CD4-positive, alpha-beta T cell treated with Interleukin-6 for 4 hours (primary cell): ENCODE data around the gene NR1I3.

Experiments
- DNase-seq: peaks from one replicate; pipeline ENCODE4 v3.0.0-alpha.2; 2020; ENCODE audit warnings: mixed read lengths

The NR1I3 gene

DNA sequence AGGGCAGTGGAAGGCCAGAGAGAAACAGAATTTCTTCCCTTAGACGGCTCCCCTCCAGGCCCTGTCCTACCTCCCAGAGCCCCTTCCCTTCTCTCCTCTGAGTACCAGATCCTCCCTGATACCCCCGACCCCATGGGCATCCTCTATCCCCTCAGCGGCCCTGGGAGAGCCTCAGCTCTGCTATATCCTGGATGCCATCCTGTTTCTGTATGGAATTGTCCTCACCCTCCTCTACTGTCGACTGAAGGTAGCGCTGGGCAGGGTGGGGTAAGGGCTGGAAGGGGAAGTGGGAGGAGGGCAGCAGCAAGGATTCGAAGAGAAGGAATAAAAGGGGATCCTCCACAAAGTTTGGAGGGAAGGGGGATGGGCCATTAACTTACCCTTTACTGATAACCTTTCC, 20.2 kb downstream of the NR1I3 start:
- no peak for DNase-seq

DNA sequence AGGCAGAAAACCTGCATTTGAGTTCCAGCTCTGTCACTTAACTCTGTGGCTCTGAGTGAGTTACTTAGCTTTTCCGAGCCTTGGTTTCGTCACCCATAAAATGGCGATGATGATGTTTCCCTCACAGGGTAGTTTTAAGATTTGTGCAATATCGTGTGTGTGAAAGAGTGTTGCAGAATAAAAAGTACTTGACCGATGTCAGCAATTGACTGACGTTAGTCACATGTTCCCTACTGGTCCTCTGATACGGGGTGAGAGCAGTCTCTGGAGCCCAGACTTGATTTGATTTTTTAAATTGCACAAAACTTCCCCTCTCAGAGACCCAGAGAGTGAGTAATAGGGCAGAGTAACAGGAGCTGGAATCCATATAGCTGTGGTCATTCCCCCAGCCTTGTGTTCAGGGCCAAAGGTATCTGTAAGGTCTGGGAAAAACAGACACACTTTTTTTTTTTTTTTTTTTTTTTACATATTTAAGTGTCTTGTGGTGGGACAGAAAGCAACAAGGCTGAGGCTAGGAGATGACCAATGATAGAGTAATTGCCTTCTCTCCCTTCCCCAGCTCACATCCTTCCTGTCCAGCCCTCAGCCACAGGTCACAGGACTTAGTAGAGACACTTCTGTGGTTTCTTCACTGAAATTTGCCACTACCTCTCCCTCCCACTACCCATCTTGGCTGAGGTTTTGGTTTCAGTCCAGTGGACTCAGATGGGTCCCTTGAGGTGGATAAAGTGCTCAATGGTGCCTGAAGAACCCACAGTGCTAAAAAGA, 20.9 kb downstream of the NR1I3 start:
- no peak for DNase-seq

DNA sequence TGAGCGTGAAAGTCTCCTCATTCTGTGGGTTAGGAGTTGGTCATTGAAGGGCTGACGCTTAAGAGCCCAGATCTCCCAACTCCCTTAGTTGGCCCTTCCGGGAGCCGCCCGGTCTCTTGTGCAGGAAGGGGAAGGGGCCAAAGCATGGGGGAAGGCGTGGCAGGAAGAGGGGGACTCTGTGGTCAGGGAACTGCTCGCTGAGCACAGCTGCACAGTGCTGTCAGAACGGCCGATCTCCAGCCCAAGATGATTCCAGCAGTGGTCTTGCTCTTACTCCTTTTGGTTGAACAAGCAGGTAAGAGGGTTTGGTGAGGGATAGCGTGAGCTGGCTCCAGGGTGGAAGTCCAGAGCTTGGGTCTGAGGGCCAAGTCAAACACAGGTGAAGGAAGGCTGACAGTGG, 22.9 kb downstream of the NR1I3 start, which contains the start of gene FCER1G:
Gene FCER1G (plus strand): TSS at position 220 of the 400 bp plus-strand sequence. CDS start 27 bp downstream, at position 247.
- DNase-seq: no peak

DNA sequence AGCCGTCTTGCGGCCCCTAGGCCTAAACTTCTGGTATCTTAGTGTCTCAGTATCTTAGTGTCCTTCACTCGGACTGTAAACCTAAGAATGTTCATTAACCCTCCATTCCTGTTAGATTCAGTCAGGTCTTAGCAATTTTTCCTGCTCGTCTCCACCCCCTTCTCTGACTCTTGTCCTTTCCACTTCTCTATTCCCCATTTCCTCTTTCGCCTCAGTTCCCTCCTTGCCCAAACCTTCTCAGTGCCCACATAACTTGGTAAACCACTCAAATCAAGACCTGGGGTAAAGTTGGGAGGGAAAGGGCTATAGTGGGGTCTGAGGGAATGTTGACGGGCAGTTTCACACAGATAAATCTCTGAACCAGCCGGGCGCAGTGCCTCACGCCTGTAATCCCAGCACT, 23.6 kb downstream of the NR1I3 start:
- no peak for DNase-seq

DNA sequence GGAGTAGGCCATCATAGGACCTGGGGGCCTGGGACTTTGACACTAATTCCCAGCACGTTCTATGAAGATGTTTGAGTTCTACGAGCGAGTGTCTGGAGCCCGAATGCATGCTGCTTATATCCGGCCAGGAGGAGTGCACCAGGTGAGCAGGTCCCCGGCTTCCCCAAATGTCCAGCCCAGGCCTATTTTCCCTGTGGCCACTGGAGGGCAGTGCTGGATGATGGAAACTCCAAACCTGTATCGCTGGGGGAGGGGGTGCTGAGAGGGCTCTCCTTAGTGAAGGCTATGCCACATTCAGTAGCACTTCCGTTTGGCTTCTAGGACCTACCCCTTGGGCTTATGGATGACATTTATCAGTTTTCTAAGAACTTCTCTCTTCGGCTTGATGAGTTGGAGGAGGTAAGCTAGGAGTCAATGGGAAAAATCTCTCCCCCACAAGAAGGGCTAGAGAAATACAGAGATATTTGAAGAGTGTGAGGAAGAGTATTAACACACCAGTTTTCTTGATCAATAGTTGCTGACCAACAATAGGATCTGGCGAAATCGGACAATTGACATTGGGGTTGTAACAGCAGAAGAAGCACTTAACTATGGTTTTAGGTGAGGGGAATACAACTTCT, 28.1 kb downstream of the NR1I3 start:
- DNase-seq: peak; percentile 79

DNA sequence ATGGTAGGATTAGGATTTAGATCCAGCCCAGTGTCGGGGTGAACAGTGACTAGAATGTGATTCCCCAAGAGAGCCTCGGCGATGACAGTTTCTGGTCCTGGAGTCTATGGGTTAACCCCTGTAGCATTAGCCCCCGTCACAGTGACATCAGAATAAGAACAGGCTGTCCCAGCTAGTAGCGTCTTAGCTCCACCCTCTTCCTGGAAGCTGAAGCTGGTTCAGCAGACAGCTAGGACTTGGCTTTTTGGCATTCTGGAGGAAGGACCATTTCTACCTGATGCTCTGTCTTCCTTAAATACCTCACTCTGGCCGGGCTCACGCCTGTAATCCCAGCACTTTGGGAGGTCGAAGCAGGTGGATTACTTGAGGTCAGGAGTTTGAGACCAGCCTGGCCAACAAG, 30.8 kb downstream of the NR1I3 start:
- DNase-seq: no peak

DNA sequence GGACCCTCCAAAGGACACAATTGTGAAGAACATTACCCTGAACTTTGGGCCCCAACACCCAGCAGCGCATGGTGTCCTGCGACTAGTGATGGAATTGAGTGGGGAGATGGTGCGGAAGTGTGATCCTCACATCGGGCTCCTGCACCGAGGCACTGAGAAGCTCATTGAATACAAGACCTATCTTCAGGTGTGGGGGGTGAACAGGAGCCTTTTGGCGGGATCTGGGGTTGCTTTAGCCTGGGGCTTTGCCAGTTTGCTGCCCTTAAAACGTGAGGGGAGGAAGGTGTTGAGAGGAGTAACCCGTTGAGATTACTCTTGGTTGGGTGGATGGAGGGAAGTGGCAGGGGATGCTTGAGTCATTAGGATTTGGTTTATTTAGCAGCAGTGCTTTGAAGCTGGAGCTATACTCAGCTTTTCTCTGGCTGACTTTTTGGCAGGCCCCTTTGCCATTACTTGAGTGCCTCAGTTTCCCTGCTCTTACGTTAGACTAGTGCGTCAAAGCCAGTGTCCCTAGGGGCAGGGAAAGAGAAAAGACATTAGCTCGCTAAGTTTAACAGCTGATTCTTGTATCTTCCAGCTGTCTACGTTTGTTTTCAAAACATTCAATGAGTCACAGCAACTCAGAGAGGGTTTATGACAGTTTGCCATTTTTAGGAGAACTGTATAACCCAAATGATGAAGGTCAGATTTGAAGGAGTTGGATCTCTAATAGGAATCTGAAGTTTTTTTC, 31.4 kb downstream of the NR1I3 start:
- no peak for DNase-seq

DNA sequence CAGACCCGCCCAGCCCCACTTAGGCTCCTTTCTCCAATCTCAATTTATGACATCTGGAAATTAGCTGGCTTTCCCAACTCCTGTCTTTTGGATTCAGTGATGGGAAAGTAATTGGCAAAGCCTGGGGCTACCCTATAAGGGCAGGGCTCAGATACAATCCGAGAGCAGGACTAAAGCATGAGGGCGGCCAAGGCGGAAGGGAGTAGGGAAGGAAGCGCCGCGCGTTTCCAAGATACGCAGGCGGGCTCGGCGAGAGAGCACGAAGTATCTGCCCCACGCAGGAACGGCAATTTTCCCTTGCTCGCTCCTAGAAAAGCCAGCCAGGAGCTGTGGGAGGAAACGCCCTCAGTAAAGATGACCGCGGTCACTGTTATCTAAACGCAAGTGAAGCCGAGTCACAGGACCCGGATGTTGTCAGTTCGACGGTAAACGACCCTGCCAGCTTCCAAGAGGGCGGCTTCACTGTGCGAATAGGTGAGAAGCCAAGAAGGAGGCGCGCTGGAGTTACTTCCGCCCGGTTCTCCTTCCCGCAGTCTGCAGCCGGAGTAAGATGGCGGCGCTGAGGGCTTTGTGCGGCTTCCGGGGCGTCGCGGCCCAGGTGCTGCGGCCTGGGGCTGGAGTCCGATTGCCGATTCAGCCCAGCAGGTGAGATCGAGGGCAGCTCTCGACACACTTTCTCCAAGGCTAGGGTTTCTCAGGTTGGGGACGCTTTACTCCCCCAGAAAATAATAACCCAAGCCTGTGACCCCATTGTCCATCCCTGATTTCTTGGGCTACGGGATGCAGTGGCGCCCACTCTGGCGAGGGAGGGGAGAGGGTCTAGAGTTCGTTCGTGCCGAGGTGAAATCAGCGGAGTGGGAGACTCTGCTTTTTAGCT, 35.9 kb downstream of the NR1I3 start, which contains the start of gene NDUFS2:
Gene NDUFS2 (plus strand): TSS at position 532 of the 877 bp plus-strand sequence. CDS start 19 bp downstream, at position 551.
- peak; percentile 96 for DNase-seq

DNA sequence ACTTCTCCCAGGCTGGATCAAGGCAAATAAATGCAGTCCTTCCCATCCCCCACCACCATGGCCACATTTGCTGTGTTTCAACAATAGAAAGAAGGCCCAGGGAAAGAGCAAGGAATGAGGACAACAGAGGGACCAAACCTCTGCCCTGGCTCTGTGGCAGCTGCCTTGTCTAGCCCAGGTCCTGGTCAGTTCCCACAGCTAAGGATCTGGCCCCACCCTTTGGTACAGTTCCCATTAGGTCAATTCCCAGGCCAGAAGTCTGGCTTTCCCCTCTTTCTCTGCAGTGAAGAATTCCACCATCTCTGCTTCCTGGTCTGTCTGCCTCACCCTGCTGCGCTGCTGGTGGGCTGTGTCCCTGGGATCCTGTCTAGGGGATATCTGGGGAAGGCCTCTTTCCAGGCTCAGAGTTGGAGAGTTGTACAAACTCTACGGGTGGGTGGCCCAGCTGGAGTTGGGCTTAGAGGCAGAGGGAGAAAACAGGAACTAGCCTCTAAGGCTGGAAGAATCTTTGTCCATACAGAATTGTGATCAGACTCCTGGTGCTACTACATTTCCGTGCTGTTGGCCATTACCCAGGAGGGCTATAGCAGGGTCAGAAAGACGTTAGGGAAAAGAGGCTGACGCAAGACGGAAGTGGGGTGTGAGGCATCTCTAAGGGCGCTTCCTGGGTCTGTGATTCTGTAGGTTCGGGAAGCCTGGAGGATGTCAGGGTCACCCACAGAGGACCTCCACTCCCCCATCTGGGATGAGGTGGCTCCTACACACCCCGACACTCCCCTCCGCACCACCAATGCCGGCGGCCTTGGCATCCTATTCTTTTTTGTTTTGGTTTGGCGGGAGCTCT, 36.8 kb downstream of the NR1I3 start:
- DNase-seq: no peak

DNA sequence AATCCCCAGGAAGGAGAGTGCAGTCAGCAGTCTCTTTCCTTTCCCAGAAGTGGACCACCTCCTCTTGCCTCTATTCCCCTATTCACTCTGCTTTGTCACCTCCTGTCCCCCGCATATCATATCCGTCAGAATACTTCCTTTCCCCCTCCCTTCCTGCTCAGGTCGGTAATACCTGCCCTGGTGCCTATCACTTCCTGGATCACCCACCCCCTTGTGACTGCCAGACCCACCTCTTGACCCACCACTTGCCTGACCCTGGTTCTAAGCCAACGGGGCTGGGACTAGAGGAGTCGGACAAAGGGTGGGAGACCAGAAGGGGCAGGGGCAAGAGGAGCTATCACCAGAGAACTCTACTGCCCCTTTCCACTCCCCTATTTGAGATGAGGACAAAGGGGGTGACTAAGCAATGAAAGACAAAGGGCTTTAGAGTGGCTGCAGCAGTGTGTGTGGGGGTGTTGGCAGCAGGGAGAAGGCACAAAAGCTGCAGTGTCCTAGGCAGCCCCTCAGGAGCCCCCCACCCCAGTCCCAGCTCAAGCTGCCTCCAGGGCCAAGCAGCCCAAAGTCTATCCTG, 37.5 kb downstream of the NR1I3 start:
- DNase-seq: peak; percentile 37

DNA sequence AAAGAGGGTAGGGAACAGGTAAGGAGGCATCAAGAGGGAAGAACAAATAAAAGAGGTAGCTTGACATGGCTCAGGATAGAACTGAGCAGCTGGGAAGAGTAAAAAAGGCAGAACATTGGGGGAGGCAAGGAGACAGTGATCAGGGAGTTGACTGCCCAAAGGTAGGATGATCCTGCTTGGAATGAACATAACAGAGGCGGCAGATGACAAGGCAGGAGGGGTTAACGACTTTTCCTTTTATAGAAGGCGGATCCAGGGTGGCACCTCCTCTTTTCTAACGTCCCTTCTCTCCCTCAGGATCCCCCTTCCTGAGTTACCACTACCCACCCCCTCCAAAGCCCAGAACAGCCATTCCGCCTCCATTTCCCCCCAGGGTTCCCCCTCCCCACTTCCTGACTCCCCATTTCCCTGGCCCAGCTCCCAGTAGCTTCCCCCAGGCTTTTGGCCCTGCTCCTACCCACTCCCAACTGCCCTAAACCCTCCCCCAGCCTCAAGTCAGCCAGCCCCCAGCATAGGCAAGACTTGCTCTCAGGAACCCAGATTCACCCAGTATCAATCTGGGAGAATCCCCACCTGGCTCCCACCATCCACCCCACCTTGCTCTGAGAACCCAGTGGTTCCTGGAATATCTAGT, 38.4 kb downstream of the NR1I3 start:
- no peak for DNase-seq

DNA sequence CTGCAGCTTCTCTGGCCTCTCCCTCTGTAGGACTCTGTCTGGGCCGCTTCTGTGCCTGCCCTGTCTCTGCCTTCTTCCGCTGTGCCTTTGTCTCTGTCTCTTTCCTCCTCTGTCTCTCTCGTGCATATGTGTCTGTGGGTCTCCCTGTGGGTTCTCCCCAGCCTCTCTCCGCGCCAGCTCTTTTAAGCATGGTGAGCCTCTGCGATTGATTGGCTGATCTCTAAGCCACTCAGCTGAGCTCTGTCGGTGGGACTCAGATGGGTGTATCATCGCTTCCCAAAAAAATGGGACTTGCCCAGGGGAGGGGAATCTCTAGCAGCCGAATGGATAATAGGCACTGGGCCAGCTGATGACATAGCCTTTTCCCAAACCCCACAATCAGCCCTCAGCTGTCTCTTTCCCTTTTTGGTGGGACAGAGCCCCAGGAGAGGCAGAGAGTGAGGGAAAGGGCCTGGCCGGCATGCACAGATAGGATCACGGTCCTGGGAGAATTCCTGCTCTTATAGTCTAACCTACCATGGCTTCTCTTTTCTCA, 39.0 kb downstream of the NR1I3 start, which contains the start of gene ADAMTS4:
Gene ADAMTS4 (minus strand): TSS at position 158 of the 535 bp plus-strand sequence. CDS start 427 bp downstream, outside the sequence.
- DNase-seq: no peak

DNA sequence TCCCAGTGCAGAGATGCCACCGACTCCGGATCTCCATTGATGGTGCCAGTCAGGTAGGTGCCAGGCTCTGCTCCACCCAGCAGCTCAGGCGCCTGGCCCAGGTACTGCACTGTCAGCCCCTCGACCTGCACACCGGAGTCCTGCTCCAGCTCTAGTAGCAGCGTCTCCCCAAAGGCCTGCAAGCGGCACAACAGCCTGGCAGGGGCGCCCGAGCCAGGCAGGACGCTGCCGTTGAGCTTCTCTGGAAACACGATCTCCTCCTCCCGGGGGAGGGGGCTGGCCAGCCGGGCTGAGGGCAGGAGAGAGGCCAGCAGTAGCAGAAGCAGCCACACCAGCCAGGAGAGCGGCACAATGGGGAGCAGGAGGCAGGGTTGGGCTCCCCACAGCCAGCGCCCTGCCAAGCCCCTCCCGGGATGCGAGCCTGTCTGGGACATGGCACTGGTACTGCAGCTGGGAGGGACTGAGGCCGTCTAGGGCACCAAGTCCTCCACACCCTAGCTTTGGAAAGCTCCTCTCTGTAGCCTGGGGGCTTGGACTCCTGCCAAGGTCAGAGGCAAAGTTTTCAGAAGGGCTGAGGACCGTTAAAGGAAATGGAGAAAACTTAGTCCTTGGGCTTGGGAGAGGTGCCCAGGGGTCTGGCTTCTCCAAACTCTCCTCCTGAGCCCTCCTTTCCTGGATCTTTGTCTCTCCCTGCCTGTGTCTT, 39.7 kb downstream of the NR1I3 start:
- no peak for DNase-seq

DNA sequence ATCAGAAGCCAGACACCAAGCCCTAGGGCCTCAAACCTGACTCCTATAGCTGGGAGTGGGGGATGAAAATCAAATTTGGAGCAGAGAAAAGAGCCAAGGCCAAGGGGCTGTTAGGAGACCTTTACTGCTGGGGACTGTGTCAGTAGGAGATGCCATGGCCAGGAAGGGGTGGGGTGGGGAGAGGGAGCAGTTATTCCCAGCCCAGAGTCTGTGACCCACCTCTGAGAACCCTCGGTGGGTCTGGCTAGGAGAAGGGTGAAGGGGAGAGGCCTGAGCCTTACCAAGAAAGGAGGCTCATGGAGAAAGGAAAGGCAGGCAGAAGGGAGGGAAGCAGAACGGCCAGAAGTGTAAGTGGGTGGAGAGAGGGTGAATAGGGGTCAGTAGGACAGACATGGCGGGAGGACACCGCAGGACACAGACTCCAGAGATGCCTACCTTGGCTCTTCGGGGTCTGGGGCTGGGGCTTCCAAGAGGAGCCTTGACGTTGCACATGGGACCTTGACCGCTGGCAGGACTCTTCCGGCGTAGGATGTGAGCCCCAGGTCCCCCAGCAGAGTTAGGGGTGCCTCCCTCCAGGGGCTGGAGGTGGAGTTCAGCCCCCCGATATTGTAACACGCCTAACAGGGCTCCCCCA, 40.3 kb downstream of the NR1I3 start:
- no peak for DNase-seq

DNA sequence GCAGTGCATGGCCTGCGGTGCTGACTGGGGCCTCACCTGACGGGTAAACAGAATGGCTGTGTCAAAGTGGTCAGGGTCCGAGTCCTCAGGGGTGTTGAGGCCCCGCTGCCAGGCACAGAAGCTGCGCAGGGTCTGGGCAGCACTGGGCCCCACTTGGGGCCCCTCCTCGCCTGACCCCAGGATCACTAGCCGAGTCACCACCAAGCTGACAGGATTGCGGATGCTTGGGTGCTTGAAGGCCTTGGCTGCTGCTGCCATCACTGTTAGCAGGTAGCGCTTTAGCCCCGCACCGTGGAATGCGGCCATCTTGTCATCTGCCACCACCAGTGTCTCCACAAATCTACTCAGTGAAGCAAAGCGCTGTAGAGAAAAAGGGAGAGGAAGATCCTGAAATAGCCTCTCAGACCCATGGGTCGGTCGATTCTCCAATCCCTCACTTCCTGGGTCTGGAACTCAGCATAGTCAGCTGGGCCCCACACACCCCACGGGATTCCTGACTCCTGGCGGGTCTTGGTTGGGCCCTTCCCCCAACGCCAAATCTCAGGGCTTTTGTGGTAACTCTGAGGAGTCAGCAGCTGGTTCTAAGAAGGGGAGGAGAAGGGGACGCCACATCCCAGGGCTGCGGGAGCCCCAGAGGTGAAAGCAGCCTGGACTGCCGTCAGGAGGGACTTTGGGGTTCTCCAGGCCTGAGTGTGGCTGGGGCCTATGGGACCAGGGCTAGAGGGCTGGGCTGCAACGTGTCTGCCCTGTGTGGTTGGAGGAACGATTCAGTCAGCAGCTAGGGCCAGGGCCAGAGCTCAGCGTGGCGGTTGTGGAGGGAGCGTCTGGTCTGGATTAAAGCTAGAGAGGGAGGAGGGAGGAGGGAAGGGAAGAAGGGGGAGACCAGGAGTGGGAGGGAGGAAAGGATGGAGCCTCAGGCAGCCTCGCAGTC, 41.2 kb downstream of the NR1I3 start:
- no peak for DNase-seq

DNA sequence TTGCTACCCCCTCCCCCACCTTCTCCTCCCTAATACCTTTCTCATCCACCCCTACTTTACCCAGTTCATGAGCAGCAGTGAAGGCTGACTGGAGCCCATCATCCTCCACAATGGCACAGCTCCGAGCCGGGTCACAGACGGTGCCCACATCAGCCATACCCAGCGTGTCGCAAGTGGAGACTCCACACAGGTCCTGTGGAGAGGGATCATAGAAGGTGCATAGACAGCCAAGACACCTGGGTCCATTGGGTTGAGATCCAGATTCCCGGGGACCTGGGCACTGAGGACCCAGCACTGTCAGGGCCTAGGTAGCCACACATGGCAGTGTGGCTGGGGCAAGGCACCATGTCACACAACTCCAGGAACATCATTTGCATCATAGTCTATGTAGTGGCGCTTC, 41.9 kb downstream of the NR1I3 start:
- DNase-seq: no peak

DNA sequence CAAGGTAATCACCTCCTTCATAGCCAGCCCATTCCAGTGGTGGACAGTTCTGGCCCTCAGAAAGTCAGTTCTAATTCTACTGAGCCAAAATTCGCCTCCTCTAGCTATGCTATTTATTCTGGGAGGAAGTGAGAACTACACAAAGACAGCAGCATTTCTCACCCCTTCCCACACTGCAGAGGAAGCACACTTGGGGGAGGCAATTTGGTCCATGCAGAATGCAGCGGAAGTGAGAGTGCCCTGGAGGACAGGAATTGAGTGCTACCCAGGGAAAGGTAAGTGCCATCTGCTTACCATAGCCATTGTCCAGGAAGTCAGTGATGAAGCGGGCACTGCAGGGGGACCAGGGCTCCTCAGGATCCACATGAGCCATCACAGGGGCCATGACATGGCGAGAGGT, 42.8 kb downstream of the NR1I3 start:
- DNase-seq: no peak
